SK-N-SH (cell line): Measurements from ENCODE around the gene ERMAP. TPM values are rescaled to one million over a fixed set of nuclear protein-coding genes. Genes with fewer than 3 reads are reported as not detected.

Experiments used
- CTCF ChIA-PET: fragments of 300-600, 350-600 bp; formaldehyde crosslinking; extraction: SDS; loops from one replicate; lab custom pipeline; 2021; lab: Yijun Ruan, JAX
- POLR2A ChIA-PET: fragments of 350-600 bp; sonication (Branson Sonifier 250); formaldehyde crosslinking; extraction: SDS; loops from one replicate; lab custom pipeline; 2020; ENCODE audit warnings: antibody characterized with exemption, inconsistent platforms; lab: Yijun Ruan, JAX
- DNase-seq: peaks from one replicate; pipeline ENCODE4 v3.0.0; 2012
- H2AFZ ChIP-seq: fragments of 200-600 bp; sonication (generic); 2 replicates; pipeline ENCODE4 v1.8.1; 2016; ENCODE audit warnings: antibody characterized with exemption, mild to moderate bottlenecking, low read depth
- H3F3A ChIP-seq: fragments of 200-600 bp; sonication (generic); replicated peaks from 2 replicates; pipeline ENCODE3; 2016; ENCODE audit warnings: antibody characterized with exemption, mild to moderate bottlenecking; ENCODE audit not compliant: insufficient read depth
- H3K27ac ChIP-seq, 2 experiments: fragments of 200-500 bp in 1 of 2; fragments of 200-600 bp in 1 of 2; sonication (Bioruptor generic) in 1 of 2; sonication (generic), shearing (Covaris generic) in 1 of 2; 2 replicates each; pipeline versions ENCODE4 v1.5.1 to v1.6.1; 2014 to 2016; ENCODE audit warnings: low read depth in 2 of 2, inconsistent platforms in 1 of 2, low read length in 1 of 2, mild to moderate bottlenecking in 1 of 2, mixed read lengths in 1 of 2
- H3K27me3 ChIP-seq: fragments of 200-600 bp; sonication (generic), shearing (Covaris generic); 2 replicates; pipeline ENCODE4 v1.6.1; 2016; ENCODE audit warnings: mixed run types; ENCODE audit not compliant: insufficient read depth
- H3K36me3 ChIP-seq, 2 experiments: fragments of 200-500 bp in 1 of 2; fragments of 200-600 bp in 1 of 2; sonication (Bioruptor generic) in 1 of 2; sonication (generic) in 1 of 2; replicated peaks in 1 of 2; 2 replicates each; pipeline versions ENCODE3 to v1.5.1; 2014 to 2016; ENCODE audit warnings: low read length in 1 of 2, mild to moderate bottlenecking in 1 of 2; ENCODE audit not compliant: insufficient read depth in 2 of 2, control insufficient read depth in 1 of 2
- H3K4me1 ChIP-seq, 2 experiments: fragments of 200-500 bp in 1 of 2; fragments of 200-600 bp in 1 of 2; sonication (Bioruptor generic) in 1 of 2; sonication (generic), shearing (Covaris generic) in 1 of 2; 2 replicates each; pipeline versions ENCODE4 v1.5.1 to v1.6.1; 2014 to 2016; ENCODE audit warnings: low read depth in 1 of 2, low read length in 1 of 2, mixed run types in 1 of 2; ENCODE audit not compliant: insufficient read depth in 2 of 2, control insufficient read depth in 1 of 2
- H3K4me2 ChIP-seq: fragments of 200-600 bp; sonication (generic), shearing (Covaris generic); 2 replicates; pipeline ENCODE4 v1.6.1; 2017; ENCODE audit warnings: mixed run types
- H3K4me3 ChIP-seq, 2 experiments: fragments of 200-500 bp in 1 of 2; fragments of 200-600 bp in 1 of 2; sonication (Bioruptor generic) in 1 of 2; sonication (generic), shearing (Covaris generic) in 1 of 2; 2 replicates each; pipeline versions ENCODE4 v1.5.1 to v1.8.1; 2014 to 2016; ENCODE audit warnings: low read depth in 2 of 2, inconsistent platforms in 1 of 2, low read length in 1 of 2, mild to moderate bottlenecking in 1 of 2, mixed read lengths in 1 of 2, moderate library complexity in 1 of 2
- H3K79me2 ChIP-seq: fragments of 200-600 bp; sonication (generic); 2 replicates; pipeline ENCODE4 v1.8.1; 2017; ENCODE audit warnings: mild to moderate bottlenecking; ENCODE audit not compliant: insufficient read depth
- H3K9ac ChIP-seq: fragments of 200-600 bp; sonication (generic); 2 replicates; pipeline ENCODE4 v1.6.1; 2017; ENCODE audit warnings: mixed run types
- H3K9me2 ChIP-seq: fragments of 200-600 bp; sonication (generic); 2 replicates; pipeline ENCODE4 v1.6.1; 2017; ENCODE audit warnings: mixed run types
- H3K9me3 ChIP-seq: fragments of 200-600 bp; sonication (generic); 2 replicates; pipeline ENCODE4 v1.6.1; 2017; ENCODE audit warnings: mixed run types, mild to moderate bottlenecking, moderate library complexity
- H4K20me1 ChIP-seq: fragments of 200-600 bp; sonication (generic); 2 replicates; pipeline ENCODE4 v1.6.1; 2017; ENCODE audit warnings: mild to moderate bottlenecking, mixed run types; ENCODE audit not compliant: insufficient read depth
- CTCF ChIP-seq: fragments of 200-600 bp; sonication (generic); IDR thresholded peaks from 2 replicates; pipeline ENCODE4 v1.6.1; 2017; ENCODE audit warnings: antibody characterized with exemption, mild to moderate bottlenecking, moderate library complexity
- ELF1 ChIP-seq: IDR thresholded peaks from 2 replicates; pipeline ENCODE4 v1.4.0; 2012
- EP300 ChIP-seq, 2 experiments: IDR thresholded peaks; 2 replicates each; pipeline versions ENCODE4 v1.4.0 to v1.6.1; 2012; ENCODE audit warnings: borderline replicate concordance in 1 of 2, low read depth in 1 of 2, low read length in 1 of 2
- FOXJ3 ChIP-seq: sonication (generic); formaldehyde crosslinking; IDR thresholded peaks from 2 replicates; pipeline ENCODE4 v1.5.1; 2020; ENCODE audit warnings: mild to moderate bottlenecking, missing genetic modification reagents
- GATA2 ChIP-seq: sonication (generic); formaldehyde crosslinking; IDR thresholded peaks from 2 replicates; pipeline ENCODE4 v1.5.0; 2020; ENCODE audit warnings: mild to moderate bottlenecking, missing genetic modification reagents
- IRF3 ChIP-seq: fragments of 150-350 bp; IDR thresholded peaks from 2 replicates; pipeline ENCODE4 v1.6.1; 2016; ENCODE audit warnings: mild to moderate bottlenecking, low read depth, low read length
- MXI1 ChIP-seq: IDR thresholded peaks from 2 replicates; pipeline ENCODE4 v1.6.1; 2012; ENCODE audit warnings: mild to moderate bottlenecking, low read depth, low read length, improper control_type of control experiment
- POLR2AphosphoS5 ChIP-seq: IDR thresholded peaks from 2 replicates; pipeline ENCODE4 v1.6.1; 2012; ENCODE audit warnings: low read depth, low read length
- RAD21 ChIP-seq: IDR thresholded peaks from 2 replicates; pipeline ENCODE4 v1.6.1; 2012; ENCODE audit warnings: mild to moderate bottlenecking, low read length
- RCOR1 ChIP-seq: fragments of 150-350 bp; IDR thresholded peaks from 2 replicates; pipeline ENCODE4 v1.6.1; 2017; ENCODE audit warnings: antibody characterized with exemption, low read length
- TEAD4 ChIP-seq: IDR thresholded peaks from 2 replicates; pipeline ENCODE4 v1.4.0; 2012; ENCODE audit warnings: mild to moderate bottlenecking, borderline replicate concordance; ENCODE audit not compliant: insufficient read depth
- USF1 ChIP-seq: IDR thresholded peaks from 2 replicates; pipeline ENCODE4 v1.4.0; 2012; ENCODE audit warnings: low read depth, borderline replicate concordance
- USF2 ChIP-seq: fragments of 150-350 bp; IDR thresholded peaks from 2 replicates; pipeline ENCODE4 v1.6.1; 2017; ENCODE audit warnings: antibody characterized with exemption, low read length, low read depth, borderline replicate concordance
- ZBTB33 ChIP-seq: IDR thresholded peaks from 2 replicates; pipeline ENCODE4 v1.4.0; 2012; ENCODE audit warnings: low read depth, borderline replicate concordance
- polyA plus RNA-seq, 3 experiments: library from polyadenylated mRNA; depleted of rRNA; stranded (reverse); fragments of >200 nt; gene quantifications; 2 replicates each; pipeline ENCODE4 v1.2.3, GENCODE V29; 2012

Gene ERMAP
- polyA plus RNA-seq, 1 of the 3 experiments (the other 2 are of a cell fraction): 10.4 TPM

GRCh38 chr1:42806171-42806570, 10.8 kb upstream of the ERMAP start:
- CTCF ChIA-PET: interaction anchor here (1.0 to 7.8 kb wide), 4 partner anchors 10 to 107 kb away, joined by 3 to 26 read pairs (median 6); no protein-coding TSS in a partner anchor
- no peak overlapping the region for H2AFZ ChIP-seq
- no peaks in the 10 kb centered on the region for H3K9me3 ChIP-seq
- H3K4me1 ChIP-seq: peaks cover 0 to under 1% of the 10 kb centered on the region in 2 experiments; a peak in 1 of 4 replicates
- TF ChIP-seq RCOR1 (no peak), CTCF (no peak), FOXJ3 (CRISPR knock-in tag) (no peak), MXI1 (no peak), EP300 (IDR thresholded peaks at IDR 0.05; ENCODE audit: borderline replicate concordance in 1 of 2, low read depth in 1 of 2, low read length in 1 of 2) (no peak), ZBTB33 (no peak), TEAD4 (no peak), POLR2AphosphoS5 (no peak), GATA2 (CRISPR knock-in tag) (no peak), ELF1 (no peak), USF2 (no peak), USF1 (no peak), RAD21 (no peak), IRF3 (no peak)
- no peaks in the 10 kb centered on the region for H4K20me1 ChIP-seq
- no peak overlapping the region for H3K27ac ChIP-seq
- H3K4me2 ChIP-seq: no peak overlapping the region
- no peak for DNase-seq
- H3K79me2 ChIP-seq: no peaks in the 10 kb centered on the region
- H3K9me2 ChIP-seq: no peaks in the 10 kb centered on the region
- POLR2A ChIA-PET: no interaction called here
- peaks cover 0 to 4% of the 10 kb centered on the region in 2 experiments for H3K36me3 ChIP-seq
- no peak overlapping the region for H3K4me3 ChIP-seq
- no peaks in the 10 kb centered on the region for H3K27me3 ChIP-seq
- H3F3A ChIP-seq: no peaks in the 10 kb centered on the region
- H3K9ac ChIP-seq: no peak overlapping the region
